Measurements from ENCODE around the gene KRTAP12-3.
A peak's percentile ranks its signal among the peaks of the same experiment; 100 is the strongest.

KRTAP12-3 gene

DNA sequence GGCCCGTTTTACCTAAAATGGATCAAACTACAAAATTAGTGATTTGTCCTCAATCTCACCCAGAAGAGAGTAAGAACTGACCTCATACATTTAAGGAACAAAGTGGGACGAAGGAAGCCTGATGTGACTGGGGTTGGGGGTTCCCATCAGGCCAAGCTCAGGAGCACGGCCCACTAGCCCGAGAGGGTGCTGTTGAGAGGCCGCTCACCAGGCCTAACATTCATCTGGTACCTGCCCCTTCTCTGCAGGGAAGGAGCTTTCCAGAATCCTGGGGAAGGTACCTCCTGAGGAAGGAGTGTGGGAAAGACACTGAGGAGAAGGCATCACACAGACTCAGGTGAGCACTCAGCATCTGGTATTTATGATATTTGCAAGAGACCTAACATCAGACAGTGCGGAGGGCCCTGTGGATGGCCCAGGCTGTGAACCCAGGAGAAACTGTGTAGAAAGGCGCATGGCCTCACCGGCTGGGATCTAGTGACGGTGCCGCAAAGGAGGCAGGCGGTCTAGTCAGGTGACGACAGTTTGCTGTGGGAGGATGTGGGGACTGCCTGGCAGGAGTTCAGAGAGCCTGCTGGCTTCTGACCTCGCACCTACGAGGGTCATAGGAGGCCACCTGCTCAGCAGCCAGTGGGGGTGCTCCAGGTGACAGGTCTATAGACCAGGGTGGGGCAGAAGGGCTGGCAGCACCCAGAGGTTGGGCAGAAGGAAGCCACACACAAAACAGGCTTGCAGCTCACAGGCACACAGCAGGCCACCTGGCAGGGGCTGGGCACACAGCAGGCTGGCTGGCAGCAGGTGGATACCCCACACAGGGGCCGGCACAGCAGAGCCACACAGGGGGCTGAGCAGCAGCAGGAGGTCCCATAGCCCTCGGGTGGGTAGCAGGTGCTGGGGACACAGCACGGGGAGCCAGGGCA lies 3.8 kb upstream of the KRTAP12-3 start:
- no peak for DNase-seq (ENCODE audit: low spot score)
- Histone ChIP-seq H3K36me3 (replicated peaks in 1 of 2; ENCODE audit: control insufficient read depth in 2 of 2, insufficient read depth in 2 of 2, low read length in 2 of 2) (no peaks in the 10 kb centered on the region), H3K27me3 (ENCODE audit: control insufficient read depth in 3 of 3, insufficient read depth in 3 of 3, low read depth in 1 of 3, low read length in 3 of 3) (no peaks in the 10 kb centered on the region), H3K4ac (ENCODE audit: low read length) (no peak overlapping the region), H2AK5ac (ENCODE audit: low read depth, low read length) (peak overlapping the region; percentile 66), H2BK5ac (ENCODE audit: low read length) (no peak overlapping the region), H3K9ac (ENCODE audit: low read depth, low read length, poor library complexity) (no peak overlapping the region), H3K14ac (ENCODE audit: low read length) (peak overlapping the region; percentile 79), H4K8ac (ENCODE audit: low read depth, low read length) (no peak overlapping the region), H3K79me1 (ENCODE audit: low read depth, low read length) (no peaks in the 10 kb centered on the region), H3K4me2 (ENCODE audit: insufficient read depth, low read length, poor library complexity, severe bottlenecking) (no peak overlapping the region), H2BK120ac (ENCODE audit: low read depth, low read length) (peak overlapping the region; percentile 44), H4K91ac (ENCODE audit: low read depth, low read length, poor library complexity) (no peak overlapping the region), H3K9me3 (replicated peaks in 1 of 2; ENCODE audit: control insufficient read depth in 2 of 2, insufficient read depth in 1 of 2, low read depth in 1 of 2, low read length in 2 of 2) (peaks cover 0 to 6% of the 10 kb centered on the region in 2 donors), H3K4me3 (ENCODE audit: low read length in 2 of 2) (no peak overlapping the region), H3K18ac (ENCODE audit: low read length) (peak overlapping the region; percentile 31), H2BK12ac (ENCODE audit: low read length) (peak overlapping the region; percentile 59), H3K27ac (replicated peaks; ENCODE audit: low read length) (no peak overlapping the region), H3K23ac (ENCODE audit: low read depth, low read length, poor library complexity) (no peak overlapping the region), H2AFZ (ENCODE audit: low read length) (no peak overlapping the region), H3K4me1 (ENCODE audit: control insufficient read depth in 2 of 2, insufficient read depth in 1 of 2, low read depth in 1 of 2, low read length in 2 of 2) (peaks cover 0 to under 1% of the 10 kb centered on the region in 2 donors), H2BK15ac (ENCODE audit: low read length) (peak overlapping the region; percentile 77)
- no CpG with 5 or more reads among the region's 17 CpGs for WGBS, 2 donors (ENCODE audit: extremely low coverage in 2 of 2, insufficient read length in 2 of 2, insufficient replicate concordance in 1 of 2)

- no CpG with 5 or more reads among the region's 9 CpGs for WGBS, 2 donors (ENCODE audit: extremely low coverage in 2 of 2, insufficient read length in 2 of 2, insufficient replicate concordance in 1 of 2)
- H2BK15ac ChIP-seq (ENCODE audit: low read length) = peak within 1 kb of the TSS; percentile 77
- no peak within 1 kb of the TSS for H3K4me2 ChIP-seq (ENCODE audit: insufficient read depth, low read length, poor library complexity, severe bottlenecking)
- peak within 1 kb of the TSS; percentile 59 for H2BK12ac ChIP-seq (ENCODE audit: low read length)
- H3K18ac ChIP-seq (ENCODE audit: low read length) = peak within 1 kb of the TSS; percentile 31
- H2BK120ac ChIP-seq (ENCODE audit: low read depth, low read length) = peak within 1 kb of the TSS; percentile 44
- no peaks in the 10 kb centered on the region for H3K36me3 ChIP-seq (replicated peaks in 1 of 2; ENCODE audit: control insufficient read depth in 2 of 2, insufficient read depth in 2 of 2, low read length in 2 of 2)
- no peak within 1 kb of the TSS for H4K8ac ChIP-seq (ENCODE audit: low read depth, low read length)
- DNase-seq (ENCODE audit: low spot score) = no peak
- peaks cover 0 to 2% of the 10 kb centered on the region in 2 donors for H3K4me1 ChIP-seq (ENCODE audit: control insufficient read depth in 2 of 2, insufficient read depth in 1 of 2, low read depth in 1 of 2, low read length in 2 of 2)
- no peak within 1 kb of the TSS for H3K4ac ChIP-seq (ENCODE audit: low read length)
- H3K9ac ChIP-seq (ENCODE audit: low read depth, low read length, poor library complexity) = no peak within 1 kb of the TSS
- peak within 1 kb of the TSS; percentile 66 for H2AK5ac ChIP-seq (ENCODE audit: low read depth, low read length)
- H3K4me3 ChIP-seq (ENCODE audit: low read length in 2 of 2) = no peak within 1 kb of the TSS
- no peaks in the 10 kb centered on the region for H3K79me1 ChIP-seq (ENCODE audit: low read depth, low read length)
- H2AFZ ChIP-seq (ENCODE audit: low read length) = no peak within 1 kb of the TSS
- H3K9me3 ChIP-seq (replicated peaks in 1 of 2; ENCODE audit: control insufficient read depth in 2 of 2, insufficient read depth in 1 of 2, low read depth in 1 of 2, low read length in 2 of 2) = peaks cover 0 to 6% of the 10 kb centered on the region in 2 donors
- no peaks in the 10 kb centered on the region for H3K27me3 ChIP-seq (ENCODE audit: control insufficient read depth in 3 of 3, insufficient read depth in 3 of 3, low read depth in 1 of 3, low read length in 3 of 3)
- H3K23ac ChIP-seq (ENCODE audit: low read depth, low read length, poor library complexity) = no peak within 1 kb of the TSS
- H4K91ac ChIP-seq (ENCODE audit: low read depth, low read length, poor library complexity) = no peak within 1 kb of the TSS
- no peak within 1 kb of the TSS for H2BK5ac ChIP-seq (ENCODE audit: low read length)
- H3K14ac ChIP-seq (ENCODE audit: low read length) = peak within 1 kb of the TSS; percentile 79
- no peak within 1 kb of the TSS for H3K27ac ChIP-seq (replicated peaks; ENCODE audit: low read length)
Observed at GRCh38 chr21:44654576-44655175, 3.1 kb upstream of the KRTAP12-3 start, which contains the start of gene KRTAP12-4. KRTAP12-4 (minus strand) TSS chr21:44654659; CDS start chr21:44654614, 45 bp downstream.

DNA sequence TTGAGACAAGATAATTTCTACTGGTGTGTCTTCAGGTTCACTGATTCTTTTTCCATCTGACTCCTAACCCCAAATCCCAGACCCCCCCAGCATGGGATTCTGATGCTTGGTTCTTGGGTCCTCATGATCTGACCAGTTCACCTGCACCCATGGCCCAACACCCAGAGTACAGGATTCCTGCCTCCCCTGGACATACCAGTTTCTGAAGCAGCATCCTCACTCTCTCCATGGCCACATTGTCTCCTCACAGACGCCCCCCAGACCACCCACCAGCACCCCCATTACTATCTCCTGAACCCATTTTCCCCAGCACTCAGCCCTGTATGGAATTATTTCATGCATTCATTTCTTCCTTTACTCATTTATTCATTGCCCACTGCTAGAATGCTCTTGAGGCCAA lies 864 bp upstream of the KRTAP12-3 start:
- Histone ChIP-seq H3K9me3 (replicated peaks in 1 of 2; ENCODE audit: control insufficient read depth in 2 of 2, insufficient read depth in 1 of 2, low read depth in 1 of 2, low read length in 2 of 2) (peaks cover 0 to 4% of the 10 kb centered on the region in 2 donors), H3K18ac (ENCODE audit: low read length) (no peak overlapping the region)

DNA sequence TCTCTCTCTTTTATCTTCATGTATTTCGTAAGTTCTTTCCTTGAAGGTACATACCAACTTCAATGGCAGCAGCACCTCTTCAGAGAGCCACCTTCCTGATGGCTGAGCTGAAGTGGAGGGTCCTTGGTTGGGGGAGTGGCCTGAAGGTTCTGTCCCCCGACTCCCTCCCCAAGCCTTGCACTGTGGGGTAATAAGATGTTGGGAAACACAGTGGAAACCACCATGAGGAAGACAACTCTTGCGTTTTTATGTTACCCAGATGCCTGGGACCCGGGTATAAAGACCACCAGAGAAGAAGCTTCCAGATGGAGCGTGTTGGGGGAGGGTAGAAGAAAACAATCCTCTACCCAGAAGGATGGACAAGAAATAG lies 794 bp downstream of the KRTAP12-3 start:
- H2AK5ac ChIP-seq (ENCODE audit: low read depth, low read length) = no peak overlapping the region
- H3K4me2 ChIP-seq (ENCODE audit: insufficient read depth, low read length, poor library complexity, severe bottlenecking) = no peak overlapping the region
- no peak overlapping the region for H3K18ac ChIP-seq (ENCODE audit: low read length)
- peaks cover 0 to 4% of the 10 kb centered on the region in 2 donors for H3K9me3 ChIP-seq (replicated peaks in 1 of 2; ENCODE audit: control insufficient read depth in 2 of 2, insufficient read depth in 1 of 2, low read depth in 1 of 2, low read length in 2 of 2)
- no peak overlapping the region for H2BK12ac ChIP-seq (ENCODE audit: low read length)
- no peak overlapping the region for H3K9ac ChIP-seq (ENCODE audit: low read depth, low read length, poor library complexity)
- H3K27me3 ChIP-seq (ENCODE audit: control insufficient read depth in 3 of 3, insufficient read depth in 3 of 3, low read depth in 1 of 3, low read length in 3 of 3) = no peaks in the 10 kb centered on the region
- peaks cover 0 to 2% of the 10 kb centered on the region in 2 donors for H3K4me1 ChIP-seq (ENCODE audit: control insufficient read depth in 2 of 2, insufficient read depth in 1 of 2, low read depth in 1 of 2, low read length in 2 of 2)
- H3K4ac ChIP-seq (ENCODE audit: low read length) = no peak overlapping the region
- no peak overlapping the region for H3K14ac ChIP-seq (ENCODE audit: low read length)
- no CpG with 5 or more reads among the region's 5 CpGs for WGBS, 2 donors (ENCODE audit: extremely low coverage in 2 of 2, insufficient read length in 2 of 2, insufficient replicate concordance in 1 of 2)
- no peak overlapping the region for H4K8ac ChIP-seq (ENCODE audit: low read depth, low read length)
- no peak overlapping the region for H2AFZ ChIP-seq (ENCODE audit: low read length)
- no peak overlapping the region for H3K23ac ChIP-seq (ENCODE audit: low read depth, low read length, poor library complexity)
- no peak for DNase-seq (ENCODE audit: low spot score)
- H3K36me3 ChIP-seq (replicated peaks in 1 of 2; ENCODE audit: control insufficient read depth in 2 of 2, insufficient read depth in 2 of 2, low read length in 2 of 2) = no peaks in the 10 kb centered on the region
- no peak overlapping the region for H2BK120ac ChIP-seq (ENCODE audit: low read depth, low read length)
- no peak overlapping the region for H3K27ac ChIP-seq (replicated peaks; ENCODE audit: low read length)
- H3K4me3 ChIP-seq (ENCODE audit: low read length in 2 of 2) = no peak overlapping the region
- no peak overlapping the region for H4K91ac ChIP-seq (ENCODE audit: low read depth, low read length, poor library complexity)
- no peak overlapping the region for H2BK5ac ChIP-seq (ENCODE audit: low read length)
- H2BK15ac ChIP-seq (ENCODE audit: low read length) = no peak overlapping the region
- no peaks in the 10 kb centered on the region for H3K79me1 ChIP-seq (ENCODE audit: low read depth, low read length)

More for the DNA sequence above, 864 bp upstream of the KRTAP12-3 start:
- Histone ChIP-seq H2BK5ac (ENCODE audit: low read length) (no peak overlapping the region), H3K79me1 (ENCODE audit: low read depth, low read length) (no peaks in the 10 kb centered on the region), H2AFZ (ENCODE audit: low read length) (no peak overlapping the region), H4K8ac (ENCODE audit: low read depth, low read length) (no peak overlapping the region), H3K4me1 (ENCODE audit: control insufficient read depth in 2 of 2, insufficient read depth in 1 of 2, low read depth in 1 of 2, low read length in 2 of 2) (peaks cover 0 to 2% of the 10 kb centered on the region in 2 donors), H3K23ac (ENCODE audit: low read depth, low read length, poor library complexity) (no peak overlapping the region), H3K36me3 (replicated peaks in 1 of 2; ENCODE audit: control insufficient read depth in 2 of 2, insufficient read depth in 2 of 2, low read length in 2 of 2) (no peaks in the 10 kb centered on the region), H4K91ac (ENCODE audit: low read depth, low read length, poor library complexity) (no peak overlapping the region), H3K27me3 (ENCODE audit: control insufficient read depth in 3 of 3, insufficient read depth in 3 of 3, low read depth in 1 of 3, low read length in 3 of 3) (no peaks in the 10 kb centered on the region), H2BK120ac (ENCODE audit: low read depth, low read length) (no peak overlapping the region), H3K27ac (replicated peaks; ENCODE audit: low read length) (no peak overlapping the region), H2AK5ac (ENCODE audit: low read depth, low read length) (no peak overlapping the region), H2BK12ac (ENCODE audit: low read length) (no peak overlapping the region), H3K4me3 (ENCODE audit: low read length in 2 of 2) (no peak overlapping the region), H3K9ac (ENCODE audit: low read depth, low read length, poor library complexity) (no peak overlapping the region), H2BK15ac (ENCODE audit: low read length) (no peak overlapping the region), H3K4ac (ENCODE audit: low read length) (no peak overlapping the region), H3K14ac (ENCODE audit: low read length) (no peak overlapping the region), H3K4me2 (ENCODE audit: insufficient read depth, low read length, poor library complexity, severe bottlenecking) (no peak overlapping the region)
- no peak for DNase-seq (ENCODE audit: low spot score)
- WGBS, 2 donors (ENCODE audit: extremely low coverage in 2 of 2, insufficient read length in 2 of 2, insufficient replicate concordance in 1 of 2) = no CpG with 5 or more reads among the region's 1 CpG
